Renal cortical epithelial cell (primary cell): ENCODE results near the gene CNDP2. TPM values are rescaled to one million over a fixed set of nuclear protein-coding genes. Genes with fewer than 3 reads are reported as not detected.
"Not testable (repeated sequence)": the region's sequence is repeated elsewhere in the genome, so short reads cannot be mapped to it uniquely, and the experiment has no call there.

Source experiments
- DNase-seq: peaks from one replicate; pipeline ENCODE4 v3.0.0-alpha.2; 2011; ENCODE audit warnings: low read depth
- total RNA-seq: library from RNA; depleted of rRNA; stranded (reverse); fragments of >200 nt; gene quantifications from 2 replicates; pipeline ENCODE4 v1.2.3, GENCODE V29; 2014

Gene CNDP2
- total RNA-seq, 1 donor from 2014 or later = 835 TPM

- DNase-seq = no peak
Measured at GRCh38 chr18:74517236-74517630, 21.1 kb downstream of the CNDP2 start.

GRCh38 chr18:74518456-74519295, 22.5 kb downstream of the CNDP2 start:
- no peak for DNase-seq

- no peak for DNase-seq
Measured at GRCh38 chr18:74519320-74520095, 23.3 kb downstream of the CNDP2 start.

GRCh38 chr18:74520096-74520833, 24.1 kb downstream of the CNDP2 start:
- DNase-seq = no peak

GRCh38 chr18:74521068-74521725, 25.0 kb downstream of the CNDP2 start:
- DNase-seq = no peak

GRCh38 chr18:74522635-74523548, 26.7 kb downstream of the CNDP2 start:
- peak; percentile 89 for DNase-seq

GRCh38 chr18:74524097-74524496, 27.9 kb downstream of the CNDP2 start:
- peak; percentile 90 for DNase-seq

GRCh38 chr18:74524915-74525314, 28.8 kb downstream of the CNDP2 start:
- DNase-seq = not testable (repeated sequence)

- DNase-seq = peak; percentile 66
Measured at GRCh38 chr18:74525741-74526140, 29.6 kb downstream of the CNDP2 start.

GRCh38 chr18:74526488-74526887, 30.3 kb downstream of the CNDP2 start:
- no peak for DNase-seq

- no peak for DNase-seq
Measured at GRCh38 chr18:74528478-74528877, 32.3 kb downstream of the CNDP2 start.

GRCh38 chr18:74528913-74529312, 32.8 kb downstream of the CNDP2 start:
- DNase-seq = no peak

GRCh38 chr18:74529378-74529777, 33.2 kb downstream of the CNDP2 start:
- DNase-seq = no peak

GRCh38 chr18:74529811-74530583, 33.8 kb downstream of the CNDP2 start:
- DNase-seq = no peak

GRCh38 chr18:74530584-74530862, 34.4 kb downstream of the CNDP2 start:
- no peak for DNase-seq

GRCh38 chr18:74531043-74531442, 34.9 kb downstream of the CNDP2 start:
- no peak for DNase-seq

GRCh38 chr18:74532511-74533025, 36.4 kb downstream of the CNDP2 start:
- DNase-seq = no peak

GRCh38 chr18:74533666-74534065, 37.5 kb downstream of the CNDP2 start:
- DNase-seq = no peak

GRCh38 chr18:74534150-74534969, 38.2 kb downstream of the CNDP2 start, which contains the start of gene CNDP1:
Gene CNDP1 (plus strand): TSS chr18:74534500. CDS start chr18:74534668, 168 bp downstream.
- no peak for DNase-seq
